HL-60 (cell line): Measurements from ENCODE around the gene DNALI1.

Experiments
- CTCF ChIP-seq: IDR thresholded peaks from one replicate; pipeline ENCODE4 v1.5.1; 2011; ENCODE audit warnings: low read length, control low read depth, inconsistent platforms; ENCODE audit not compliant: insufficient read depth
- GABPA ChIP-seq: IDR thresholded peaks from 2 replicates; pipeline ENCODE4 v1.6.1; 2012; ENCODE audit warnings: low read depth
- POLR2AphosphoS5 ChIP-seq: IDR thresholded peaks from 2 replicates; pipeline ENCODE4 v1.6.1; 2012; ENCODE audit warnings: low read depth
- REST ChIP-seq: IDR thresholded peaks from 2 replicates; pipeline ENCODE4 v1.6.1; 2012; ENCODE audit warnings: low read depth; ENCODE audit not compliant: insufficient replicate concordance

- TF ChIP-seq POLR2AphosphoS5 (no peak), REST (no peak), CTCF (no peak), GABPA (no peak)
Observed at GRCh38 chr1:37588939-37589338, 32.2 kb downstream of the DNALI1 start.
